ENCODE results near the gene SPAG16. TPM values are rescaled to one million over a fixed set of nuclear protein-coding genes. Genes with fewer than 3 reads are reported as not detected.

Gene SPAG16
- total RNA-seq, 1 experiment from 2014 or later: 17.3 TPM

- no peaks in the 10 kb centered on the region for H3K4me1 ChIP-seq (ENCODE audit: insufficient read depth, low read length)
- no peak for TF ChIP-seq CTCF (conservative IDR thresholded peaks at IDR 0.05)
- no peaks in the 10 kb centered on the region for H3K27me3 Mint-ChIP-seq (ENCODE audit: low read depth)
- no peak overlapping the region for H3T11ph ChIP-seq (ENCODE audit: low read length)
- peaks cover 0 to 4% of the 10 kb centered on the region in 2 experiments; a peak in 1 of 4 replicates for H3K4me1 Mint-ChIP-seq
- H2AFZ ChIP-seq (ENCODE audit: low read length): no peak overlapping the region
- H3K36me3 Mint-ChIP-seq (ENCODE audit: insufficient read depth in 1 of 3, low read depth in 3 of 3): peaks cover under 1 to 7% (median 5%) of the 10 kb centered on the region in 3 experiments; a peak in 5 of 7 replicates
- no peaks in the 10 kb centered on the region for H3K27me3 ChIP-seq (ENCODE audit: insufficient read depth, low read length)
- no CpG with 5 or more reads among the region's 2 CpGs for WGBS (ENCODE audit: extremely low coverage, insufficient read length, low lambda C conversion rate)
- H3K4me2 ChIP-seq (ENCODE audit: insufficient read depth, insufficient read length, low read length): no peak overlapping the region
- no peaks in the 10 kb centered on the region for H3K23me2 ChIP-seq (ENCODE audit: insufficient read length, low read depth, low read length, poor library complexity, severe bottlenecking)
- H4K20me1 ChIP-seq (ENCODE audit: control insufficient read depth, insufficient read depth, insufficient read length): no peaks in the 10 kb centered on the region
- no peak overlapping the region for H3K56ac ChIP-seq (ENCODE audit: insufficient read length, low read depth, low read length)
- no peak overlapping the region for H3K18ac ChIP-seq (ENCODE audit: insufficient read length, low read depth, low read length)
- peaks cover 3 to 9% of the 10 kb centered on the region in 2 experiments for H3K9me3 Mint-ChIP-seq
- H3K27ac ChIP-seq (ENCODE audit: insufficient read length, low read depth, low read length): no peak overlapping the region
- no peak overlapping the region for H4K91ac ChIP-seq (ENCODE audit: insufficient read length, low read depth, low read length)
- no peak overlapping the region for H4K5ac ChIP-seq (ENCODE audit: insufficient read length, low read depth, low read length)
- no peak overlapping the region for H3K9ac ChIP-seq (ENCODE audit: extremely low read depth, insufficient read length, low read length)
- no peak overlapping the region for H2BK20ac ChIP-seq (ENCODE audit: low read depth, low read length, poor library complexity, severe bottlenecking)
- H2BK5ac ChIP-seq (ENCODE audit: insufficient read length, low read length): no peak overlapping the region
- H2BK15ac ChIP-seq (ENCODE audit: low read depth, low read length): no peak overlapping the region
- H3K14ac ChIP-seq (ENCODE audit: insufficient read depth, low read length): no peak overlapping the region
- no peak overlapping the region for H2AK5ac ChIP-seq (ENCODE audit: insufficient read length, low read length)
- 0 out of 7 replicates have a peak overlapping the region, but pooled peaks of 1 of the 3 experiments have one; percentile 23 for H3K27ac Mint-ChIP-seq
- no peak overlapping the region for H3K4me3 Mint-ChIP-seq
- no peak overlapping the region for H2BK12ac ChIP-seq (ENCODE audit: insufficient read length, low read depth, low read length)
- H3K79me2 ChIP-seq (ENCODE audit: insufficient read depth, low read length): no peaks in the 10 kb centered on the region
- no peak overlapping the region for H3K23ac ChIP-seq (ENCODE audit: insufficient read length, low read depth, low read length)
- no peak overlapping the region for H3K4ac ChIP-seq (ENCODE audit: low read depth, low read length)
- H4K8ac ChIP-seq (replicated peaks; ENCODE audit: insufficient read length, low read depth, low read length): no peak overlapping the region
- no peaks in the 10 kb centered on the region for H3K9me3 ChIP-seq (ENCODE audit: control insufficient read depth, low read depth, low read length)
- H2BK120ac ChIP-seq (ENCODE audit: low read depth, low read length, poor library complexity, severe bottlenecking): no peak overlapping the region
- no peaks in the 10 kb centered on the region for H3K79me1 ChIP-seq (ENCODE audit: insufficient read depth, low read depth, low read length, poor library complexity, severe bottlenecking)
- no peak for DNase-seq
Observed at GRCh38 chr2:213443921-213444320, 159.7 kb downstream of the SPAG16 start.

Measured in H9 (cell line).